Iris pigment epithelial cell (primary cell): ENCODE results near the gene TOM1L1.
A peak's percentile ranks its signal among the peaks of the same experiment; 100 is the strongest.

Experiments
- DNase-seq: peaks from one replicate; pipeline ENCODE4 v3.0.0-alpha.2; 2011; ENCODE audit warnings: low read depth

Gene TOM1L1

DNA sequence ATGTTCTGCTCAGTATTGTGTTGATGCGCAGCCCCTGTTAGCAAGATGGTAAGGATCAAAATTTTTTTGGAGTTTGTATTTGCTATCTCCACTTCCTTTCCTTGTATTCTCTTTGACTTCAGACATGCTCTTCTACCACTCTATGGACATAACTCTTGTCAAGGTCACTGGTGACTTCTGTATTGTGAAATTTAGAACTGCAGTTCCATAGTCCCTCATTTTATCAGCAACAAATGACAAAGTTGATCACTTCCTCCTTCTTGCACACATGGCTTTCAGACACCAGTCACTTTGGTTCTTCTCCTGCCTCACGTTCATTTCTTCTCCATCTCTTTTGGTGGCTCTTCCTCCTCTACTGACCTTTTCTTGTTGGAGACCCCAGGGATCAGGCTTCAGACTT, 46.7 kb downstream of the TOM1L1 start:
- no peak for DNase-seq

DNA sequence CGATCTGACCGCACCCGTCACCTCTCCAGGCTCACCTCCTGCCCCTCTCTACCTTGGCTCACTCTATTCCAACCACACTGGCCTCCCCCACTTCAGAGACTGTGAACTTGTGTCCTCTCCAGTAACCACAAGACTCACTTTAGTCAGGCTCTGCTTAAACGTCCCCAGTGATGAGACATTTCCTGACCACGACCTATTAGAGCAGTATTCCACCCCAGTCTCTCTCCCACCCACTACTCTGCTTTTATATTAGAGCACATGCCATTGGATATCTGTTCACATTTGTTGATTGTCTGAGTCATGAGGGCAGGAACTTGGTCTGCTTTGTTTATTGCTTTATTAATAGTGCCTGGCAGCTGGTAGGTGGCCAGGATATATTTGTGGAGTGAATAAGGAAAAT, 47.7 kb downstream of the TOM1L1 start:
- DNase-seq = peak; percentile 98

DNA sequence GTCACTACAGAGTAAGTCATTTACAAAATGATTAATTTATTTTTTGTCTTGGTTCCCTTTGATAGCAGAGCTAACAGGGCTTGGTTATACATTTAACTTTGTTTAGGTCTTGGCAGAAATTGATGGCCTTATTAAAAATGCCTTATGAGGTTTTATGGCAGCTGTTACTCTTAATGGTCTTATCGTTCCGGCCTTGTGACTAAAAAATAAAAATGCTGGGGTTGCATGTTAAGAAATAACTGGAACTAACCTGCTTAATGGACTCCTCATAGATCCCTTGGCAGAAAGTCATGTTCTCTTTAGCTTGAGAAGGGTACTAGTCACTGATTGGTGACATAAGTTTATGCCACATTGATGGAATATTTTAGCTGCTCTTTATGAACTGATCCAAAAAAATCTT, 49.5 kb downstream of the TOM1L1 start:
- DNase-seq = no peak

DNA sequence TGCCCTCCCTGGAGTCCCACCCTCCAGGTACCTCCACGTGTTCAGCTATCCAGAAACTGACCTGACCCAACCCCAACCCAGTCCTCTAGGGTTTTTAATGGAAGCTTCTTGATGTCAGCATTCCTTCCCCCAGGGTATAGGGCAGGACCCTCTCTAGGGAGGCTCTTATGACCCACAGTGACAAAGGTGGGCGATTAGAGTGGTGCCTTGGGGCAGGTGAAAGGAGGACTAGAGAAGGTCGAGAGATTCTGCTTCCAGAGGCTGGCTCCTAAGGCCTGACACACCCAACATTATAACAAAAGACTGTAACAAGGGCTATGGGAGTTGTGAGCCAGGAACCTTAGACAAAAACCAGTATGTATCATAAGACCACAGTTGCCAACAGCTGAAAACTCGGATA, 50.6 kb downstream of the TOM1L1 start:
- no peak for DNase-seq

DNA sequence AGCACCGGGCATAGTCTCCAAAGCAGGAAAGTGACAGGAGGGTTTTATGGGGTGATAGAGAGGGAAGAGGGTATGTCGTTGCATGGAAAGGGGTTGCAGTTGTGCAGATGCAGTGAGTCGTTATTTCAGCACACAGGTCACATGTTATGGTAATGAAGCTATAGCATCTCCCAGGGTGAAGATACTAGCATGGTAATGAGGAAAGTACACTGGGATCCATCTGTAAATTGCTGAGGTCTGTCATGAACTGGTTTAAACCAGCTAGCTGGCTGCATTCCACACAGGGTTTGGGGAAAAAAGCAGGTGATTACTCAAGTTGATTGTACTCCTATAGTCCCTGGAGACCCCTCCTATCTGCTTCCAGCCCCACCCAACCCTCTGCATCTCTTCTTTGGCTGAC, 56.1 kb downstream of the TOM1L1 start:
- no peak for DNase-seq

DNA sequence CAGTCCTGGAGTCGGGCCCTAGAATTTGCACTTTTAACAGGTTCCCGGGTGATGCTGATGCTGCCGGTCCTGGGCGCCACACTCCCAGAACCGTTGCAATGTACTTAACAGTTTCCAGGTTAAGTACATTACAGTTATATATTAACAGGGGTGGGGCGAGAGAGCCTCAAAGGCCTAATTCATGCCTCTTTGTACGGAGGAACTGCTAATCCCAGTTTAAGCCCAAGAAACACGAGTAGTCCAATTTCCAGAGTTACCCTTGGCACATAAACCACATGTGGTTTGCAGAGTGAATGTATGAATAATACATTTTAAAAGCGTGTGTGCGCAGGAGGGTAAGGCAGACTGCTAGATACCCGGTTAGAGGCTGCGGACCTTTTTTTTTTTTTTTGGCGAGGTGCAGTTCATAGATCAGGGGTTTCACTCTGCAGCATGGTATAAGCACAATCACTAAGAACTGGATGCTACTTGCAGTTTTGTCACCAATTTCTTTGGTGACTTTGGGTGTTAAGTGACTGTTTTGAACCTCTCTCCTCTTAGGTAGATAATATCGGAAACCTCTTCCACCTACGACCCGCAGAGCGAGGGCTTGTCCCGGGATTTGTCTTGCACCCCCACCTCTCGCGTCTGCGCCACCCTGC, 67.1 kb downstream of the TOM1L1 start:
- DNase-seq = peak; percentile 55

DNA sequence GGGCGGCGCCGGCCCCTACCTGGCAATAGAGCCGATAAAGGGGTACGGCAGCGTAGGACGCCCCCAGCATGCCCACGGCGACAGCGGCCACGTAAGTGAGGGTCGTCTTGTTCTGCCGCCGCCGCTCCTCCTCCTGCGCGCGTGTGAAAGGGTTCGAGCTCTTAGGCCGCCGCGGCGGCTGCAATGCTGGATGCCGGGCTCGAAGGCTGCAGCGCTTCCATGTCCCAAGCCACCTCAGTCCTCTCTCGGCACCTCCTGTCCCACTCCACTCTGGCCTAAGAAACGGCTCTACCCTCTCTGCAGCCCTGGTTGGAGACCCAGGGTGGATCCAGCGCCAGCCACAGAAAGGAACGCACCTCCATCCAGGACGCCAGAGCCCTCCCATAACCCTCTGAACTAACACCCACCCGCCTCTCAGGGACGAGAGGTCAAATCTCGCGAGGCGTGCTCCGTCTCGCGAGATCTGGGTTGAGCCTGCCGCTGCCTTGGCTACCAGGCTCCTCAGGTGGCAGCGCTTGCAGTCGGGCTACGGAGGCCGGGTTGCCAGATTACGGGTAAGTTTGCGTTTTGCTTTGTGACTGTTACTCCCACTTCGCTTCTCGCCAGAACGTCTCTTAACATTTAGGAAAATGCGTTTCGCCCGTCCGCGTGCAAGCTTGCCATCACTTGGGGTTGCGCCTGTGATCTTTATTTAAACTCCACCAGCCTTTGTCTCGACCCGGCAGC, 67.8 kb downstream of the TOM1L1 start, which contains the start of the genes COX11 and STXBP4:
TSS of gene COX11 (minus strand) at position 393 of the 726 bp plus-strand sequence. CDS start at position 385, 8 bp downstream.
TSS of gene STXBP4 (plus strand) at position 504 of the 726 bp plus-strand sequence. CDS start 17,455 bp downstream, outside the sequence.
- peak; percentile 97 for DNase-seq

DNA sequence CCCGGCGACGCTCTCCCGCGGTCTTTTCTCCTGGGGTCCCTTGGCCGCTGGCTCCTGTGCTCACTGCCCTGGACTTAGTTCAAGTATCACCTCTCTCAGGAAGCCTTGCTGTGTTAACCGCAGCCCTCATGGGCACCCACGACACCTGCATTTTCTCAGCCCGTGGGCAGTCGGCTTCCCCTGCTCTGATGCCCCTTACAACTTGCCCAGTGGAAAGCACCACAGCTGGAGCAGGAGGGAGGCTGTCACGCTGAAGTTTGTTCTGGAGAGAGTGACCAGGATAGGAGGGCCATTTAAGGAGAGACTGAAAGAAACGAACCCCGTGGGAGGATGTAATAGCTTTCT, 68.3 kb downstream of the TOM1L1 start:
- peak; percentile 35 for DNase-seq

DNA sequence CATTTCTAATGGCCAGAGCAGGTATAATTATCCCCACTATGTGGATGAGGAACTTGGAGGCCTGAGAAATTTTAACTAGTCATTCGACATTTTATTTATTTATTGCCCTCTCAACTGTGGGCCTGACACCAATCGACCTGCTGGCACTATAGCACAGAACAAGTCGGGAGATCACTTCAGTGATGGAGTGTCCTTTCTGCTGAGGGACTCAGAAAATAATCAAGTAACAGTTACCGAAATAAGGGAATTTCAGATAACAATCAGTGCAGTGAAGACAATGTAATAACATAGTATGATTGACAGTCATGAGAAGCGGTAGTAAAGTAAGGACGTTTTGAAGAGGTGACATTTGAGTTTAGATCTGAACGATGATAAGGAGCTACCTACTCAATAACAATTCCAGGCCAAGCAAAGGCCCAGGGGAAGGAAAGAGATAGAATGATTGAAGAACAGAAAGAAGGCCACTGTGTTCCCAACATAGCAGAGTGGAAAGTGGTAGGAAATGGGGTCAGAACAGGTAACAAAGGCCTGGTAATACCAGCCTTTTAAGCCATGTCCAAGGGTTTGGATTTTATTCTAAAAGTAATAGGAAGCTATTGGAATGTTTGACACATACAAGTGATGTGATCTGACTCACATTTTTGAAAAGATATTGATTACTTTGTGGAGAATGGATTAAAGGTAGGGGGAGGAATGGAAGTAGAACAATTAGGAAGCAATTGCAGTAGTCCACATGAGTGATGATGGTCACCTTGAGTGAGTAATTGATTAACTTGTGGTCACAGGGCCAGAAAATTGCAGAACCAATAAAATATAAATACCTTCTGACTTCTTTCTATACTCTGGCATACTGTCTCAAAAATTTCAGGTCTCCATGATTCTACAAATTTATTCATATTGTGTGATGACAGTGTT, 69.3 kb downstream of the TOM1L1 start:
- DNase-seq = no peak

DNA sequence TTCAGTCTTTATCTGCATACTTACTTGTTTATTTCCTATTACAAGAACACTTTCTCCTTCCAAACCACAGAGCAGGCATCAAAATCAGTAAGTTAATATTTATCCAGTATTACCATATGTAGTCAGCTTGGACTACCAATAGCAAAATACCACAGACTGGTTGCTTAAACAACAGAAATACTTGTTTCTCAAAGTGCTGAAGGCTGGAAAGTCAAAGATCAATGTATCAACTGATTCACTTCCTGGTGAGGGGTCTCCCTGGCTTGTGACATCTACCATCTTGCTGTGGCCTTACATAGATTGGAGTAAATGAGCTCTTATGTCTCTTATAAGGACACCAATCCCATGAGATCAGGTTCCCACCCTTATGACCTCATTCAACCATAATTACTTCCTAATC, 70.5 kb downstream of the TOM1L1 start:
- no peak for DNase-seq

DNA sequence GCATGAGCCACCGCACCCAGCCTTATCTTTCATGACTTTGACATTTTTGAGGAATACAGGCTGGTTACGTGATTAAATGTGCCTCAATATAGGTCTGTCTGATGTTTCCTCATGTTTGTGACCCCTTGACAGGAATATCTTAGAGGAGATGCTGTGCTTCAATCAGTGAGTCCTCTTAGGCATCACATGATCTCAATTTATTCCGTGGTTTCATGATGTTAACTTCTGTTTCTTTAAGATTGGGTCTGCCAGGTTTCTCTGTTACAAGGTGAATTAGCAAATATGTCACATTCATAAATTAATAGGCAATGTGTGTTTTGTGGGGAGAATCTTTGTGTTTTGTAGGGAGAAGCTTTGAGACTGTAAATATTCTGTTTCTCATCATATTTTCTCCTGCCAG, 71.2 kb downstream of the TOM1L1 start:
- DNase-seq = no peak

DNA sequence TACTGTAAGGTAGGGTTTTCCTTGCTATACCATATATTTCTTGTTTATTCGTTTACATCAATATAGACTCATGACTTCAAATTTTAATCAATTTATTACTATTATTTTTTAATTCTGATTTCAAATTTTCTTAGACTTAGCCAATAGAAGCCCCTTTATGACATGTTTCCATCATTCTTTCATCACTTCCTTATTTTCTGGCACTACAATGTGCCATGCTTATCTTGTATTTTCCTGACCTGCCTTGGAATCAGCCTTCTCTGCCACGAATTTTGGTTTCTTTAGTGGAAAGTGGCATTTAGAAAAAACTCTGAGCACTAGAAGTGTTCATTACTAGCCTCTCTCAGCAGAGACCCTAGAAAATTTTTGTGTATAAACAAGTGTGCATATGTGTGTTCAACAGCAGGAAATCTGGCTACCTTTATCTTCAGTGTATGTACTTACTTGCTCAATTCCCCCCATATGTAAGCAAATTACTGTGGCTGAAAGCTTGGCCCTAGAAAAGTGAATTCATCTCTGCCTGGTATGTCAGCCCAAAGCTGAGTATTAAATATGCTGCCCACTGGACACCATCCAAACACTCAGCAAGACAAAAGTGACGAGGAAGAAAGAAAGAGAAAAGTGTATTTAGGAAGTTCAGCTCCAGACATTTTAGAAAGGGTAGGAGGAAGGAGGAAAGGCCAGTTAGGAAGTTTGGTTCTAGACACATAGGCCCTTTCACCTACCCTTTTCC, 71.9 kb downstream of the TOM1L1 start:
- no peak for DNase-seq

DNA sequence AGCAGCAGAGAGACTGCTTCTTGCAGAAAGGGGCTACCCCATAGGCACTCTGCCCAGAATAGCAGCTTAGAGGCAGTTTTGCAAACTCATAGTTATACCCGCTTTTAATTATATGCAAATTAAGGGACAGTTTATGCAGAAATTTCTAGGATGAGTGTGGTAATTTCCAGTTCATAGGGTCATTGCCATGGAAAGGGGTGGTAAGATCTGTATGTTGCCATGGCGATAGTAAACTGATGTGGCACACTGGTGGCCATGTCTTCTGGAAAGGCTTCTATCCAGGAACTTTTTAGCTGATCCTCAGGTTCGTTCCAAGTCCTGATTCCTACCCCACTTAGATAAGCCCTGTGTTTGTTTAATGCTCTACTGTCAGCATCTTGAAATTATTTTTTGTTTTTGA, 74.1 kb downstream of the TOM1L1 start:
- DNase-seq = no peak

DNA sequence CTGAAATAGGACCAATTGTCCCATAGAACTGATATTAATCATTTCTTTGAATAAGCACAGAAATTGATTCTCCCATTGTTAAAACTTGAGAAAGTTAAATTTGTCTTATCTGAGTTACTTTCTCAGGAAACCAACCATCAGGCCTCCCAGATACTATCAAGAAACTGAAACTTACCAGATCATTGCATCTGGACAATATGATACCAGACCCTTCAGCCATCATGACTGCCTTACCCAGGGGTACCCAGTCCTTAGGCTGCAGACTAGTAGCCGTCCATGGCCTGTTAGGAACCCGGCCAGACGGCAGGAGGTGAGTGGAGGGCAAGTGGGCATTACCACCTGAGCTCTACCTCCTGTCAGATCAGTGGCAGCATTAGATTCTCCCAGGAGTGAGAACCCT, 75.7 kb downstream of the TOM1L1 start:
- DNase-seq = no peak

DNA sequence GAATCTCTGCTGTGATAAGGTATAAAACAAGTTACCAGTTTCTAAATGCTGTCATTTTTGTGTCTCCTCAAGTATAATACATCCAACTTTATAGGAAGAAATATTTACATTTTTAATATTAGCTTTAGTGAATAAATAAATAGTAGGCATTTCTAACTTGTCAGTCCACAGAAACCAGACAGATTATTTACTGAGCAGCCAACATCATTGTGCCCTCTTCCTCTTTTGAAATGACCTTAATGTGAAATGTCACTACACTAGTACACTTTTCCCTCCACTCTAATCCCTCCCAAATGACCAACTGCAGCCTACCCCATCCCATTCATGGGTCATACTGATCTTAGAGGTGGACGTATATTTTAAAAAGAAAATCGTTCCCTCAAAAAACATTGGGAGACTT, 77.1 kb downstream of the TOM1L1 start:
- no peak for DNase-seq

DNA sequence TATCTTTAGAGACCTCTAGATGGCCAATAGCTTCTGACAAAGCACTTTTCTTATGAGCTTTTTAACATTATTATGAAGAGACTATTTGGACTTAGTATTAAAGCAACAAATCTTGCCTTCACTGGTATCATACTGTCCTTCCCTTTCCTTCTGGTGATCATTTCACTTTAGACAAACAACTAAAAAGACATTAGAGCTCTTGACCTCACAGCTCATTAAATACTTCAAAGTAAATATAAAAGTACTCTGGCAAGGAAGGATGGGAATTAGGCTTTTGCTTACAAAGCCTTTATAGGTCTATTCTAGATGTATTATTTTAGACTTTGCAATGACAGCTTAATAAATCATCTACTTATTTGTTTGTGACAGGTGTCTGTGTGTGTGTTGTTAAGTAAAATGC, 79.0 kb downstream of the TOM1L1 start:
- DNase-seq = no peak

DNA sequence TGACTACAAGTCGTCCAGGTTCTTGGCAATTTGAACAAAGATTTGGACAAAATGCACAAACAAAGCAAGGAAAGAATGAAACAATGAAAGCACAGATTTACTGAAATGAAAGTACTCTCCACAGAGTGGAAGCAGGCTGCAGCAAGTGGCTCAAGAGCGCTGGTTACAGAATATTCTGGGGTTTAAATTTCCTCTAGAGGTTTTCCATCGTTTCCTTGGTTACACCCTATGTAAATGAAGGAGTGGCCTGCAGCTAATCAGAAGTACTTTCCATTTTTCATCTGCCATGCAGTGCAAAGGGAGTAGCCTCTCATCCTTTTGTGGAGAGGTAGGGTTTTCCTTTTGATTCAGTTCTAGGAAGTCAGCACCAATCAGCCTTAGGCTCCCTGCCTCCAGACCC, 79.7 kb downstream of the TOM1L1 start:
- DNase-seq = no peak

DNA sequence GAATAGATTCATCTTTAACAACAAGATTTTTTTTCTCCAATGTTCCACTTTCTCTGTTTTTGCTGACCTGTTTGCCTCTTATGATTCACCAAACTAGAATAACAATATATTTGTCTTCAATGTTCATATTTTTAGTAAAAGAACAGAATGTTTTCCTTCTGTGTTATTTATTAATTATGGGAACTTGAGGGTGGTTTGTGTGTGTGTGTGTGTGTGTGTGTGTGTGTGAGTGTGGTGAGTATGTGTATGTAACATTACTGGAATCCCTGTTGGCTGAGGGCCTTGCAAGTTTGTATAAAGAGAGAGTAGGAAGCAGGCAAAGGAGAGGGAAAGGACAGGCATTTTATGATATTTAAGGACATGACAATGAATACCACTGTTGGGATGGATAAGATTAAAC, 81.7 kb downstream of the TOM1L1 start:
- peak; percentile 90 for DNase-seq

DNA sequence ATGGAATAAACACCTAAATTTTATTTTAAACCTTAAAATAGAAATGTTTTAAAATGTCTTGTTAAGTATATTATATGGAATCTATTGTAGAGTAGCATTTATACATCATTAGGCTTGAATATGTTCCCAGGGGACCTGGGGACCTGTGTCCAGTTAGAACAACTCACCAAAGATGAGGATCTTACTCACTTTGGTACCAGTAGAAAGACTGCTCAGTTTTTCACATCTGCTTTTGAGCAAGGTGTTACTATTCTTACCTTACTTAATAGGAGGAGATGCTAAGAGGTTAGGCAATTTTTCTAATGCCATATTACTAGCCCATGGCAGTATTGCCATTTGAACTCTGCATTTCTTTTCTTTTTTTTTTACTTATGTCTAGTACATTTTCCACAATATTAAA, 82.6 kb downstream of the TOM1L1 start:
- no peak for DNase-seq

DNA sequence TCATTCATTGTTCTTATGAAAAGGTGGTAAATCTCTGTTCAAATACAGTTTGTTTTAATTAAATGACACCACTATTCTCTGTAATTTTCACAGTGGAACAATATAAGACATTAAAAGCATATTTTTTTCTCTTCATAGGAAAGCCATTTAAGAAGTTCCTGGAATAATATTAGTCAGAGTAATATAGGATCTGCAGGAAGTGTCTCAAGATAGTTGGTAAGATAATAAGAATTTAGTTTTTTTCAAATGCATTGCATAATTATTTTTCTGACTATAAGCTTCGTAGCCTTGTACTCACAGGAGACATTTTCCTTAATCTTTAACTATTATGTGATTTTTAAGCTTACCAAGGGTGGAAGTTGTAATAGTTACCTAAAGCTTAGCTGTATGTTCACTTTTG, 84.8 kb downstream of the TOM1L1 start:
- peak; percentile 48 for DNase-seq

DNA sequence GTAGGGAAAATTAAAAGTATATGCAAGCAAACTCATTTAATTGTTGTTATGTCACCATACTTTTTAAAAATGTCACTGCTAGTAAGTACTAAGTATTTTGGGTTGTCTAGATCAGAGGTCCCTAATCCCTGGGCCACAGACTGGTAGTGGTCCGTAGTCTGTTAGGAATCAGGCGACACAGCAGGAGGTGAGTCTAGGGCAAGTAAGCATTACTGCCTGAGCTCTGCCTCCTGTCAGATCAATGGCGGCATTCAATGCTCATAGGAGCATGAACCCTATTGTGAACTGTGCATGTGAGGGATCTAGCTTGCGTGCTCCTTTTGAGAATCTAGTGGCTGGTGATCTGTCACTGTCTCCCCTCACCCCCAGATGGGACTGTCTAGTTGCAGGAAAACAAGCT, 89.5 kb downstream of the TOM1L1 start:
- no peak for DNase-seq

DNA sequence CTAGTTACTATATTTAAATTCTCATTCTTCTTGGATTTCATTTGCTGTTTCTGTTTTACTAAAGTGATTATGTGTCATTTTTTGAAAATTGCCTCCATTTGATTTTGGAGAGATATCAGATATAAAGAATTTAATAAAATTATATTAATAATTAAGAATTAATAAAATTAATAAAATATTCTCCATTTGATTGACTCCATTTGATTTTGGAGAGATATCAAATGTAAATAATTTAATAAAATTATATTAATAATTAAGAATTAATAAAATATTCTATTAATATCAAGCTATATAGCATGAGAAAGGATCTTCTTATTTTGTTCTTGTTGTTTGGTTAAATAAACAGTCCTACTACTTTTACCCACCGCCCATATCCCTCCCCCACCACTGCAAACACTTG, 90.9 kb downstream of the TOM1L1 start:
- DNase-seq = no peak
